ENCODE data around the gene PRKN.

- TF ChIP-seq CTCF (IDR thresholded peaks at IDR 0.05; ENCODE audit: extremely low read depth in 1 of 2, insufficient read depth in 1 of 2, low read depth in 1 of 2, low read length in 2 of 2) = no peak
- no peak for TF ChIP-seq POLR2AphosphoS5 (IDR thresholded peaks at IDR 0.05; ENCODE audit: insufficient read depth, low read depth, low read length)
- TF ChIP-seq POLR2A (IDR thresholded peaks at IDR 0.05; ENCODE audit: low read depth, low read length) = no peak
- TF ChIP-seq MYC (IDR thresholded peaks at IDR 0.05; ENCODE audit: low read depth, low read length) = no peak
- TF ChIP-seq EZH2 (IDR thresholded peaks at IDR 0.05; ENCODE audit: borderline replicate concordance, low read depth, low read length, severe bottlenecking) = no peak
Measured at GRCh38 chr6:161383951-161384350, 1343.6 kb downstream of the PRKN start.

Data from endothelial cell of umbilical vein (primary cell).